Bronchial epithelial cell (primary cell): ENCODE data around the gene ADAMTS16. TPM values are rescaled to one million over a fixed set of nuclear protein-coding genes. Genes with fewer than 3 reads are reported as not detected.

Experiments used
- DNase-seq: peaks from one replicate; pipeline ENCODE4 v3.0.0-alpha.2; 2010; ENCODE audit warnings: low read depth
- FAIRE-seq: peaks from 2 replicates; lab custom pipeline; 2011; peaks lifted over from hg19 to GRCh38; lab: Jason Lieb, UNC
- H3K27me3 ChIP-seq: 2 replicates; pipeline ENCODE4 v1.5.1; 2011; ENCODE audit warnings: low read length; ENCODE audit not compliant: control insufficient read depth, insufficient read depth
- H3K36me3 ChIP-seq: 2 replicates; pipeline ENCODE4 v1.5.1; 2011; ENCODE audit warnings: low read length; ENCODE audit not compliant: control insufficient read depth, insufficient read depth
- H3K4me3 ChIP-seq: 2 replicates; pipeline ENCODE4 v1.5.1; 2011; ENCODE audit warnings: mild to moderate bottlenecking, low read depth, low read length, control low read depth
- CTCF ChIP-seq: IDR thresholded peaks from 2 replicates; pipeline ENCODE4 v1.5.1; 2011; ENCODE audit warnings: mild to moderate bottlenecking, moderate library complexity, low read length, control low read depth, inconsistent platforms; ENCODE audit not compliant: insufficient read depth, severe bottlenecking
- total RNA-seq: library from RNA; depleted of rRNA; stranded (reverse); fragments of >200 nt; gene quantifications from 2 replicates; pipeline ENCODE4 v1.2.1, GENCODE V29; 2014

Gene ADAMTS16
- total RNA-seq, 1 donor from 2014 or later: not detected

GRCh38 chr5:5141625-5142525 lies 1.7 kb downstream of the ADAMTS16 start:
- FAIRE-seq: no peak
- H3K27me3 ChIP-seq: peaks cover 5% of the 10 kb centered on the region
- no peak overlapping the region for H3K4me3 ChIP-seq
- no peaks in the 10 kb centered on the region for H3K36me3 ChIP-seq
- DNase-seq: peak; percentile 43
- TF ChIP-seq CTCF: peak; percentile 35

GRCh38 chr5:5144441-5144840 lies 4.3 kb downstream of the ADAMTS16 start:
- H3K4me3 ChIP-seq: no peak overlapping the region
- no peak for DNase-seq
- H3K27me3 ChIP-seq: peaks cover 5% of the 10 kb centered on the region
- H3K36me3 ChIP-seq: no peaks in the 10 kb centered on the region
- no peak for TF ChIP-seq CTCF
- no peak for FAIRE-seq

GRCh38 chr5:5145651-5146529 lies 5.8 kb downstream of the ADAMTS16 start:
- no peak overlapping the region for H3K4me3 ChIP-seq
- H3K27me3 ChIP-seq: peaks cover 2% of the 10 kb centered on the region
- DNase-seq (no peak), FAIRE-seq (no peak)
- H3K36me3 ChIP-seq: no peaks in the 10 kb centered on the region
- TF ChIP-seq CTCF: no peak

DNA sequence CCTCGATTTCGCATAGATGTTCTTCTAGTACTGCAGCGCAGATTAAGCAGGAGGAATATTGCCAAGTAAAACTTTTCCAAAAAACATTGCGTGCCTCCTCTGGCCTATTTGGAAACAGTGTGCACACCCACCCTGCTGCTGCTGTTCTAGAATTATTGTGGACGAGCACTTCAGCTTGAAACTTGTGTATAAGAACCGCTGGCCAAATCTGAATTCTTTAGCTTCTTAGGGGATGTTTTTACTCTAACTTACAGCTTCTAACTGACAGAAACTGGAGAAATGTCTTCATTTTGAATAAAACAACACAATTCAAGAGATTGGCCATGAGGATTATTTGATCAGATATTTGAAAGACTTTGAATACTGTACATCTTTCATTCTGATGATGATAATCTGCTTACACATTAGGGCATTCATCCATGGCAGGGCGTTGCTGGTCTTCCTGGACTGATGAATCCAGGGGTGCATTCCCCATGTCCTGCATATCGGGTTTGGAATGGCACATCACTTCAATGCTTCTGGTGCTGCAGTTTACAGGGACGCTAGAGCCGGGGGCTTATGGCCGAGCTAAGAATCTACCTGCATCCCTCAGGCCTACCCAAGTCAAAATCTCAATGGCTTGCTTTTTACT lies 6.5 kb downstream of the ADAMTS16 start:
- FAIRE-seq: no peak
- TF ChIP-seq CTCF: no peak
- DNase-seq: no peak
- H3K36me3 ChIP-seq: no peaks in the 10 kb centered on the region
- H3K27me3 ChIP-seq: no peaks in the 10 kb centered on the region
- H3K4me3 ChIP-seq: no peak overlapping the region

DNA sequence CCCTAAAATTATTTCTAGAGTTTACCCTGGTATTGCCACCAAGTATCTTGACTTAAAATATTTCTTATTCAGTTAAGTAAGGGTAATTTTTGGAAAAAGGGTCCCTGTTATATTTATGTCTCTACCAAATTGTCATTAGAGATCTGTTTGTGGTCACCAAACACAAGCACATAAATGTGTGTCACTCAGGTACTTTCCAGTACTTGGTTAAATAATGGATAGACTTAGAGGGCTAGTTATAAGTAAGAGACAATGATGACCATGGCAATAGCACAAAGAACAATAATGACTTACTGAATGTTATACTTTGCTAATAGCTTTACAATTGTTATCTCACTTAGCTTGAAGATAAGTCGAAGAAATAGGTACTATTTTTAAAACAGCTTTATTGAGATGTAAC lies 9.0 kb downstream of the ADAMTS16 start:
- DNase-seq (no peak), FAIRE-seq (no peak)
- no peak overlapping the region for H3K4me3 ChIP-seq
- no peaks in the 10 kb centered on the region for H3K27me3 ChIP-seq
- TF ChIP-seq CTCF: no peak
- H3K36me3 ChIP-seq: no peaks in the 10 kb centered on the region
